Upper lobe of left lung (tissue), 6 donors: ENCODE measurements around the gene TECTB. TPM values are rescaled to one million over a fixed set of nuclear protein-coding genes. Genes with fewer than 3 reads are reported as not detected.

Experiments
- ATAC-seq, 2 donors: fragments of 200-7000 bp; cut with Tn5 transposase; one replicate each; pipeline ENCODE4 v1.9.1; 2022; ENCODE audit warnings: mild to moderate bottlenecking in 2 of 2, moderate library complexity in 2 of 2; ENCODE audit not compliant: low FRiP score in 2 of 2
- DNase-seq, 2 donors: peaks; one replicate each; pipeline ENCODE4 v3.0.0-alpha.2; 2019 to 2020
- H3K27ac ChIP-seq, 4 donors: fragments of 200-600 bp; sonication (generic); one replicate each; pipeline ENCODE4 v1.5.1; 2016 to 2019
- H3K27me3 ChIP-seq, 4 donors: fragments of 200-600 bp; sonication (generic); one replicate each; pipeline ENCODE4 v1.5.1; 2017 to 2019
- H3K36me3 ChIP-seq, 4 donors: fragments of 200-600 bp; sonication (generic); one replicate each; pipeline ENCODE4 v1.5.1; 2016 to 2019
- H3K4me1 ChIP-seq, 4 donors: fragments of 200-600 bp; sonication (generic); one replicate each; pipeline ENCODE4 v1.5.1; 2018 to 2019
- H3K4me3 ChIP-seq, 4 donors: fragments of 200-600 bp; sonication (generic); one replicate each; pipeline ENCODE4 v1.5.1; 2017 to 2019; ENCODE audit warnings: mild to moderate bottlenecking in 2 of 4, moderate library complexity in 1 of 4
- H3K9me3 ChIP-seq, 4 donors: fragments of 200-600 bp; sonication (generic); one replicate each; pipeline ENCODE4 v1.5.1; 2018 to 2019
- CTCF ChIP-seq, 6 experiments: fragments of 450-650 bp in 4 of 6; fragments of 200-600 bp in 2 of 6; sonication (generic) in 2 of 6; IDR thresholded peaks; one replicate each; pipeline ENCODE4 v1.5.1; 2016 to 2019; ENCODE audit warnings: antibody characterized with exemption in 6 of 6
- EP300 ChIP-seq, 4 donors: sonication (generic); formaldehyde crosslinking; IDR thresholded peaks; one replicate each; pipeline ENCODE4 v1.5.1; 2017; ENCODE audit warnings: antibody characterized with exemption in 4 of 4, control low read depth in 2 of 4
- POLR2A ChIP-seq, 4 donors: fragments of 450-650 bp; IDR thresholded peaks; one replicate each; pipeline ENCODE4 v1.5.1; 2016 to 2017; ENCODE audit warnings: antibody characterized with exemption in 4 of 4, mild to moderate bottlenecking in 2 of 4
- POLR2AphosphoS5 ChIP-seq, 2 donors: sonication (generic); formaldehyde crosslinking; IDR thresholded peaks; one replicate each; pipeline ENCODE4 v1.5.1; 2017; ENCODE audit warnings: antibody characterized with exemption in 2 of 2
- WGBS, 2 donors: methylation state at CpG; one replicate each; pipeline ENCODE4 v1.1.5; 2017 to 2018; 5-methylcytosine and 5-hydroxymethylcytosine counted together
- total RNA-seq, 6 donors: library from RNA; depleted of rRNA in 4 of 6; stranded (reverse); fragments of >200 nt in 4 of 6; gene quantifications; one replicate each; pipeline versions ENCODE4 v1.1.0 to v1.2.1, GENCODE V29; 2016 to 2021
- donor health status: DM: no; HTN: no; CAD: no; lungs with moderate emphysema.
- donor health status: DM: no; HTN: yes; CAD: no; lungs with severe emphysema.

TECTB gene
- total RNA-seq, 6 donors from 2014 or later, result not detected

GRCh38 chr10:112258407-112258806, 24.8 kb upstream of the TECTB start:
- Histone ChIP-seq H3K4me3 (no peak overlapping the region), H3K4me1 (peaks cover 0 to 15% (median 2%) of the 10 kb centered on the region in 4 donors), H3K27me3 (no peaks in the 10 kb centered on the region), H3K36me3 (no peaks in the 10 kb centered on the region), H3K9me3 (no peaks in the 10 kb centered on the region), H3K27ac (no peak overlapping the region)
- ATAC-seq, result no peak
- WGBS, 2 donors, result 55 to 82% methylated on average over 1 of the region's 1 CpG
- TF ChIP-seq EP300 (IDR thresholded peaks at IDR 0.05) (no peak), POLR2AphosphoS5 (IDR thresholded peaks at IDR 0.05) (no peak), POLR2A (IDR thresholded peaks at IDR 0.05) (no peak), CTCF (IDR thresholded peaks at IDR 0.05) (no peak)
- no peak for DNase-seq

- Histone ChIP-seq H3K36me3 (no peaks in the 10 kb centered on the region), H3K4me3 (no peak overlapping the region), H3K4me1 (peaks cover 0 to 15% (median 2%) of the 10 kb centered on the region in 4 donors), H3K27me3 (no peaks in the 10 kb centered on the region), H3K27ac (no peak overlapping the region), H3K9me3 (no peaks in the 10 kb centered on the region)
- TF ChIP-seq POLR2AphosphoS5 (IDR thresholded peaks at IDR 0.05), result no peak
- no peak for TF ChIP-seq POLR2A (IDR thresholded peaks at IDR 0.05)
- no peak for TF ChIP-seq EP300 (IDR thresholded peaks at IDR 0.05)
- TF ChIP-seq CTCF (IDR thresholded peaks at IDR 0.05), result no peak
- ATAC-seq, result no peak
- no peak for DNase-seq
Observed at GRCh38 chr10:112259688-112260087, 23.5 kb upstream of the TECTB start.

GRCh38 chr10:112260831-112261230, 22.4 kb upstream of the TECTB start:
- TF ChIP-seq POLR2AphosphoS5 (IDR thresholded peaks at IDR 0.05) (no peak), CTCF (IDR thresholded peaks at IDR 0.05) (no peak), EP300 (IDR thresholded peaks at IDR 0.05) (no peak), POLR2A (IDR thresholded peaks at IDR 0.05) (no peak)
- DNase-seq (no peak), ATAC-seq (no peak)
- Histone ChIP-seq H3K27ac (peak overlapping the region in 1 of 4 donors; percentile 40), H3K36me3 (no peaks in the 10 kb centered on the region), H3K27me3 (no peaks in the 10 kb centered on the region), H3K4me3 (no peak overlapping the region), H3K4me1 (peaks cover 0 to 15% (median 2%) of the 10 kb centered on the region in 4 donors), H3K9me3 (no peaks in the 10 kb centered on the region)
- 76 to 85% methylated on average over 5 of the region's 5 CpGs for WGBS, 2 donors

- Histone ChIP-seq H3K4me3 (no peak overlapping the region), H3K4me1 (peaks cover 0 to 15% (median 2%) of the 10 kb centered on the region in 4 donors), H3K36me3 (no peaks in the 10 kb centered on the region), H3K27ac (peak overlapping the region in 1 of 4 donors; percentile 40), H3K27me3 (no peaks in the 10 kb centered on the region), H3K9me3 (no peaks in the 10 kb centered on the region)
- 41 to 51% methylated on average over 4 of the region's 4 CpGs for WGBS, 2 donors
- TF ChIP-seq POLR2A (IDR thresholded peaks at IDR 0.05), result no peak
- TF ChIP-seq EP300 (IDR thresholded peaks at IDR 0.05), result peak in 1 of 4 donors; percentile 69
- TF ChIP-seq POLR2AphosphoS5 (IDR thresholded peaks at IDR 0.05), result peak in 1 of 2 donors; percentile 20
- no peak for TF ChIP-seq CTCF (IDR thresholded peaks at IDR 0.05)
- peak in 1 of 2 donors; percentile 61 for ATAC-seq
- peak in 1 of 2 donors; percentile 55 for DNase-seq
Observed at GRCh38 chr10:112261281-112261822, 21.8 kb upstream of the TECTB start.

GRCh38 chr10:112262546-112262945, 20.7 kb upstream of the TECTB start:
- H3K27me3 ChIP-seq, result no peaks in the 10 kb centered on the region
- H3K36me3 ChIP-seq, result no peaks in the 10 kb centered on the region
- H3K4me1 ChIP-seq, result peaks cover 0 to 15% (median 2%) of the 10 kb centered on the region in 4 donors
- ATAC-seq (no peak), DNase-seq (no peak)
- H3K4me3 ChIP-seq, result no peak overlapping the region
- 67 to 81% methylated on average over 6 of the region's 6 CpGs for WGBS, 2 donors
- no peaks in the 10 kb centered on the region for H3K9me3 ChIP-seq
- no peak overlapping the region for H3K27ac ChIP-seq
- TF ChIP-seq POLR2AphosphoS5 (IDR thresholded peaks at IDR 0.05), result no peak
- TF ChIP-seq POLR2A (IDR thresholded peaks at IDR 0.05), result no peak
- TF ChIP-seq CTCF (IDR thresholded peaks at IDR 0.05), result no peak
- no peak for TF ChIP-seq EP300 (IDR thresholded peaks at IDR 0.05)
